ENCODE measurements around the gene SOAT2.
"Not testable (repeated sequence)": the region's sequence is repeated elsewhere in the genome, so short reads cannot be mapped to it uniquely, and the experiment has no call there.

Gene SOAT2

GRCh38 chr12:53159195-53159839 lies 56.0 kb downstream of the SOAT2 start:
- peak; percentile 91 for DNase-seq

DNA sequence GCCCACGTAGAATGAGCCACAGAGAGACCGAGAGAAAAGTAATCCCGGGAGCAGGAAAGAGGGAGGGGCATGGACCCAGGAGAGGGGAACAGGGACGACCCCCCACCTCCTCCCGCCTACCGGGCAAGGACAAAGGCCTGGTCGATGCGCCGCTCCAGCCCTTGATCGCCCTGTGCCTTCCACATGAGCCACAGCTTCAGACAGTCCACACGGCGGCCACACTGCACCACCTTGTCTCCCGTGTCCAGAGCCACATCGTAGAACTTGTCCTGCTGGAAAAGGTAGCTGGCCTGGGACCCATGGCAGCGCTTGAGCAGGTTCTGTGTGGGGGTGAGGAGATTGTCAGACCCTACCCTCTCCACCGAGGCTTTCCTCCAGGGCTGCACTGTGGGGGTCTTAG lies 56.7 kb downstream of the SOAT2 start:
- DNase-seq: no peak

DNA sequence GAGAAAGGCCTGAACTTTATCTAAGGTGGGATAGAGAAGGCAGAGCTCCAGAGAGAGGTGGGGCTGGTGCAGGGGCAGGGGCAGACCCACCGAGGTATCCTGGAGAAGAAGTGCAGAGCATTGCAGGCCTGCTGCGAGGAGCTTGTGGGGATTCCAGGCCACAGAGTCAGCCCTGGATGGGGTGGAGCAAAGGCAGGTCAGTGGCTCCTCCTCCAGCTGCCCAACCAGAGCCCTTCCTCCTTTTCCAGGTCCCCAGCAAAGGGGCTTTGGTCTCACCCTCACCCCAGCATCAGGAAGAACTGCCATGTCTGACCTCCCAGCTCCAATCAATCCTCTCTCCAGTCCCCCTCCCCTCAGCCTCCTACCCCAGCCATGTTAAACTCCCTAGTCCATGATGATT lies 57.4 kb downstream of the SOAT2 start:
- no peak for DNase-seq

GRCh38 chr12:53161119-53161911 lies 58.0 kb downstream of the SOAT2 start:
- no peak for DNase-seq

DNA sequence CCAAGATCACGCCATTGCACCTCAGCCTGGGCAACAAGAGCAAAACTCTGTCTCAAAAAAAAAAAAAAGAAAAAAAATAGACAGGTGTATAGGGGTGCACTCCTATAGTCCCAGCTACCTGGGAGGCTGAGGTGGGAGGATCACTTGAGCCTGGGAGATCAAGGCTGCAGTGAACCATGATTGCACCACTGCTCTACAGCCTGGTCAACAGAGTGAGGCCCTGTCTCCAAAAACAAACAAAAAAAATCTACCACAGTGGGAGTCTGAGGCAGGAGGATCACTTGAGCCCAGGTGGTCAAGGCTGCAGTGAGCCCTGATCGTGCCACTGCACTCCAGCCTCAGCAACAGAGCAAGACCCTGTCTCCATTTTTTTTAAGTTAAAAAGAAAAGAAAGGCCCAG lies 59.7 kb downstream of the SOAT2 start:
- DNase-seq: not testable (repeated sequence)

DNA sequence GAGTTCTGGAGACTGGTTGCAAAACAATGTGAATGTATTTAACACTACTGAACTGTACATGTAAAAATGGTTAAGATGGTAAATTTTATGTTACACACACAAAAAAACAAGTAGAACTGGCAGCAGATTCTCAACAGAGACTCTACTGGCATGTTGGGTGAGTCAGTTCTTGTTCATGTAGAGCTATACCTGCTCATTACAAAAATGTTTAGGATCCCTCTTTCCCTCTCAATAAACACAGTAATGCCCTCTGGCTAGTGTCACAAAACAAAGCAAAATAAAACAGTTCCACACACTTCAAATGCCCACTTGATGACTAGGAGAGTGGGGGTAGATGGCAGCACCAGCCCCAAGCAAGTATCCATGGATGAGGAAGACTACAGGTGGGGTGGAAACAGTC lies 63.6 kb downstream of the SOAT2 start:
- no peak for DNase-seq

DNA sequence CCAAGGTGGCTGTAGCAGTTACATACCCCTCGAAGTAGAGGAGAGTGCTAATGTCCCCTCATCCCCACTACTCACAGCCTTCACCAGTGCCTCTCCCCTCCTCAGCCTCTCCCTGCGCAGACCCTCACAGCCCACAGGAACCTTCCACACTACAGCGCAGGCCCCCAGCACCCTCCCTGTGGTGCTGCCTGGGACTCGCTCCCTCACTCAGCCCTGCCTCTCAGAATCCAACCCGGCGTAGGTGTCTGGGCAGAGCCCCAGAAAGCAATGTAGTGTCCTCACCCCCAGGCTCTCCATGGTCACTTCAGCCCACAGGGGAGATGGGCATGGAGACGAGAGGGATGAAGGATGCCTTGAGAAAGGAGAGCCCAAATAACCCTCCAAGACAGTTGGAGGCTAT lies 66.4 kb downstream of the SOAT2 start:
- DNase-seq: no peak

- DNase-seq: no peak
Measured at GRCh38 chr12:53170215-53170614, 66.9 kb downstream of the SOAT2 start.

DNA sequence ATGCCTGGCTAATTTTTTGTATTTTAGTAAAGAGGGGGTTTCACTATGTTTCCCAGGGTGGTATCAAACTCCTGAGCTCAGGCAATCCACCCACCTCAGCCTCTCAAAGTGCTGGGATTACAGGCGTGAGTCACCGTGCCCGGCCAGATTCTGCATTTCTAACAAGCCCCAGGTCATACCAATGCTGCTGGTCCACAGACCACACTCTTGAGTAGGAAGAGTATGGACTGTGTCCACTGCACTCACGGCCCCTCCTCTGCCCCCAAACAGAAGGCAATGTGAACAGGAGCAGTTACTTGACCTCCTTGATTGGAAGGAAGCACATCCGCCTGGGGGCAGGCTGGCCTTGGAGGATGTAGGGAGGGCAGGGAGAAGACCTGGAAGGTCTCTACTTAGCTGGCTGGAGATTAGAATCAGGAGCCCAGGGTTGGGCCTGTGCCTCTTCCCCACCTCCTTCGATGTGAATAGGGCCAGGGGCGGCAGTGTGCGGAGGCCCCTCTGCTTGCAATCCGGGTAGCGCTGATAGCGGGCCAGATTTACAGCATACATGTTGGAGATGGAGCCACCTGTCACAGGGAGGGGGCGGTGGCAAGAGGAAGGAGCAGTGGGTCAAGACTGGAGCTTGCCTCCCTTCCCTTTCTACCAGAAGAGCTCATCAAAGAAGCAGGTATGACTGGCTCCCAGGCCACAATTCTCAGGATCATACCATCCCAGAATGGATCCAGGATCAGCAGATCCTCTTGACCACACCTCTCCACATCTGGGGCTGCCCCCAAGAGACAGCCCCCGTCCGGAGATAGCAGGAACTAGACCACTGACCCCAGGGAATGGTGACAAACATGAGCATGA lies 67.8 kb downstream of the SOAT2 start:
- DNase-seq: no peak

DNA sequence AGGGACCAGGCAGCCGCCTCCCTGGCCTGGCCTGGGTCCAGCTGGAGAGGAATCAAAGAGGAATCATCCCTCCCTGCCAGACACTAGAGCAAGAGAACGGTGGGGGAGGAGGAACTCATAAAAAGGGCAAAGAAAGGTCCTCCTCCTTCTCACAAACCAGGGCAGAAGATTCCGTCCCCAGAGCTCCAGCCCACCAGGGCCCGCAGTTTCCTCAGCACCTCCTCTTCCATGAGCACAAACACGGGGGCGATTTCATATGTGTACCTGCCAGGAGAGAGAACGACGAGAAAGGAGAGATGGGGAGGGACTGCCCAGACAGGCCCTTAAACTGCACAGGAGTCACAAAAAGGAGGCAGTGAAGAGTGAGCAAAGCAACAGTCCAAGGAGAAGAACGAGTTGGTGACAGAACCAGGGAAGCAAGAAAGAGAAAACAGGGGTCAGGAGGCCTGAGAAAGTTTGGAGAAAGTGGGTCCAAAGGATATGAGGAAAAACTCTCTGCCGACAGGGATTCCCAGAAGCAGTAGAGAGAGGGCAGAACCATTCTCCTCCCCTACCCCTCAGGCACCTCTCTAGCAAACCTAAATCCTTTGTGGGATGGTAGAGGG lies 68.5 kb downstream of the SOAT2 start:
- DNase-seq: no peak

DNA sequence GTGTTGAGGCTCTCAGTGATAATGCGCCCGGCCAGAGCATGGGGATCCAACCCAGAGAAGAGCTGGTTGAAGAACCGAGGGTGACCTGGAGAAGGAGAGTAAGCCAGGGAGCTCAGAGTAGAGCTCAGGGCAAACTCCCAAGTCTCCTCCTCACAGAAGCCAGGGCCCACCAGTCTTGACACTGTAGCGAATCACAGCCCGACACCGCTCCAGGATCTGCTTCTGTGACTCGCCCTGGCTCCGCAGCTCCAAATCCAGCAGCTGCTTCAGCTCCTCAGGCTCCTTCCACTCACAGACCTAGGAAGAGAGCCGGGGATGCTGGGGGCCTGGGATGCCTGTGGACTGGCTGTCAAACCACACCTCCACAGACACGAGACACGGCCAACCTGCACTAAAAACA lies 69.1 kb downstream of the SOAT2 start:
- DNase-seq: no peak

GRCh38 chr12:53173085-53173715 lies 69.9 kb downstream of the SOAT2 start:
- no peak for DNase-seq
